ENCODE data around the gene MAL.
"Not testable (repeated sequence)": the region's sequence is repeated elsewhere in the genome, so short reads cannot be mapped to it uniquely, and the experiment has no call there.

MAL gene

DNA sequence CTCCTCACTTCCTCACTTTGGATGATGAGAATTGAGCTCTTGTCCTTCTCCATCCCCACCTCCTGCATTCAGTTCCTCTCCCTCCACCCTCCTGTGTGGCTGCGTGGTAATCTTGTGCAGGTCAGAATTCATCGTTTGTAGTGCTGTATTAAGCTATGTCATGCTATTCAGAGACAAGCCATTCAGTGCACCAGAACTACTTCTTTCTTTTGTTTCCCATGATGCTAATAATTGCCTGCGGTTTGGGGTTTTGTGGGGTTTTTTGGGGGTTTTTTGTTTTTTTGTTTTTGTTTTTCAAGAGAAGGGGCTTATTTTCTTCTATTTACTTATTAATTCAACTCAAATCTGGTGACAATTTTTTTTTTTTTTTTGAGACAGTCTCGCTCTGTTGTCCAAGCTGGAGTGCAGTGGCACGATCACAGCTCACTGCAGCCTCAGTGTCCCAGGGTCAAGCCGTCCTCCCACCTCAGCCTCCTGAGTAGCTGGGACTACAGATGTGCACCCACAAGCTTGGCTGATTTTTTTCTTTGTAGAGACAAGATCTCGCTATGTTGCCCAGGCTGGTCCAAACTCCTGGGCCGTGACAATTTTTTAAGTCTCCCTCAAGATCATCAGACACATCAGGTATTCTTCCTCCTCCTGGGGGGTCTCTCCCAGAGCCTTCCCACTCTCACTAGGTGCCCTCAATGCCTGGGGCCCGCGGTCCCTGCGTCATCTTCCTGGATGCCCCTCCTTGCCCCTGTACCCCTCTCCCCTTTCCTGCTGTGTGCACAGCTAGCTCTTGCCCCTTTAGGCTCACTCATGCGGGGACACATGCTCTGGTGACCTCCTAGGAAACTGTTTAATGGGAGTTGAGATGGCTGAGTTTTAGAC, 37.8 kb downstream of the MAL start:
- DNase-seq: no peak

DNA sequence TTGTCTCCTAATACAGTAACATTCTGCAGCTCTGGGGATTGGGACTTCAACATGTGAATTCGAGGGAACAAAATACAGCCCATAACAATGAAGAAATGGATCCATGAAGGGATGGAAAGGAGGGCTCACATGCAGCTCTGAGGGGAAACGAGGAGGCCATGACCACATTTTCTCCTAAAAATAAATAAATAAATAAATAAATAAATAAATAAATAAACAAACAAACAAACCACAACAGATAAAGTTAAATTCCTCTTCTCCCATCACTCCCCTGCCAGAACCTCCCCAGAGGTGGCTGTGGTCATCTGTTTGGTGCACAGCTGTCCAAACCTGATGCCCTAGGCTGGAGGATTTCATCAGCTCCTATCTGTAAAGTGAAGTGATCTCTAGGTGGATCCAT, 42.7 kb downstream of the MAL start:
- no peak for DNase-seq

DNA sequence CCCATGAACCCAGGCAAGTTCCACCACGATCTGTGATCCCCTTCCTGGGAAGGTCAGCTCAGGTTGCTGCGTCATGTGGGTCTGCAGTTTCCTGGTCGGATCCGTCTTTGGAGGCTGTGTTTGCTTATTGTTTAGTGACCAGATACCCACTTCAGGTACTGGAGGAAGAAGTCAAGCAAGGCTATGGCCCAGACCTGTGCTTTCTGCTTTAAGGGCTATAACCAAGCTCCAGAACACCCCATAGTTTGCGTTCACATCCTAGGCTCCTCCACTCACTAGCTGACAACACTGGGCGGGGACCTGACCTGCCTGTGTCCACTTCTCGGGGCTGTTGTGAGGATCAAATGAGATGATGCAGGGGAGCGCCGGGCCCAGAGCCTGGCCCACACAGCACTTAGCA, 44.0 kb downstream of the MAL start:
- DNase-seq: no peak

DNA sequence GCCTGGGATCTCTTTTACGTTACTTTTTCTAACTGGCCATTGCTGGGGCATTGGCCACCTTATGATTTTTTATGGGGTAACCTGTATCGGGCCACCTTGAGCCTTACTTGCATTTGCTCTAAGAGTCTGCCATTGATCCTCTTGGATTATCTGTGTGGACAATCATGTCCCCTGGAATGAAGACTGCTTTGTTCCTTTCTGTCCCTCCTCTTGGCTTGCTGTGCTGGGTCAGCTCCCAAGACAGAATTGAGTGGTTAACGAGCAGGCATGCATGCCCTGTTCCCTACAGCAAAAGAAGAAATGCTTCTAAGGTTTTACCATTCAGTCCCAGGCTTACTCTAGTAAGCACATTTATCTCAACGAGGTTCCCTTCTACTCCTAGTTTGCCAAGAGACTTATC, 46.3 kb downstream of the MAL start:
- peak; percentile 28 to 53 for DNase-seq

DNA sequence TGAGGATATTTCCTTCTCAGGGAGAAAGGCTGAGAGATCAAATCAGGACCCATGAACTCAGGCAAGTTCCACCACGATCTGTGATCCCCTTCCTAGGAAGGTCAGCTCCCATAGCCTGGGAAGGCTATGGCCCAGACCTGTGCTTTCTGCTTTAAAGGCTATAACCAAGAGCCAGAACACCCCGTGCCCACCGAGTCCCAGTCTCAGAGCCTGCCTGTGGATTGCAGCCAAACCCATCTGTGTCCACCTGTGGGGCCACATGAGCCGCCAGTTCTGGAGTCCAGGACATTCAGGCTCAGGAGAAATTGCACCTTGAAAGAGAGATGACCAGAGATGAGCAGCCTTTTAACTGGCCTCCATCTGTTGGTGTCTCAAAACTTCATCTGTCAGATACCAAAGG, 46.9 kb downstream of the MAL start:
- no peak for DNase-seq

DNA sequence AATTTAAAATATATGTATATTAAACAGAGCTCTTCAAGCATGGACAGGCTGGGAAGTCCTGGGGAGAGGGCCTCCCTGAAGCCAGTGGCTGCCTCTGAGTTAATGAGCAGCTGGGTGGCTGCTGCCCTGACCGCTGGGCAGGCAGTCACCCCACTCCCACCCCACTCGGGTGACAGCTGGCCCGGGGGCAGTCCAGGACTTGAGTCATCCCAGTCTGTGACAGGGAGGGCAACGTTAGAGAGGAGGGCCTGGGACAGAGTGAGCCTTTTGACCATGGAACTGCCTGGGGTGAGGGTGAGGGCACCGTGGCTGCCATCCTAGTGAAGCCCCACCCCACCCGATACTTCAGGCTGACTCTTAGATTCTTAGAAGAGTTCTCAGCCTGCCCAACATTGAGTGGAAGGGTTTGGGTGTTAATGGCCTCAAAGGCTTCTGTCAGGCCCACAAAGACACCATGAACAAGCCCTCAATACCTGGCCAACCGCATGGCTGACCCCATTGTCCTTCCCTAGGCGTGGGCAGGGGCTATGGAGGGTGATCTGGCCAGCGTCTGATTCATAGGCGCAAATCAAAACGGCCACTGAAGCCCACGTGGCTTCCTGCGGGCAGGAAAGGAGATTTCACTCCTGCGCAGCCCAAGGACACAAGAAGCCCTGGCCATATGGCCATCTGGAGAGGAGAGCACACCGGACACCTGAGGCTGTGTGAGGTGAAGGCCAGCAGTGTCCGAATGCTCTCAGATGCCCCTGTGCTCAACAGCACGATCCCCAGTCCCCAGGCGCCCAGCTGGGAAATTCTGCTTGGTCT, 48.6 kb downstream of the MAL start:
- DNase-seq: peak; percentile 82 to 84

DNA sequence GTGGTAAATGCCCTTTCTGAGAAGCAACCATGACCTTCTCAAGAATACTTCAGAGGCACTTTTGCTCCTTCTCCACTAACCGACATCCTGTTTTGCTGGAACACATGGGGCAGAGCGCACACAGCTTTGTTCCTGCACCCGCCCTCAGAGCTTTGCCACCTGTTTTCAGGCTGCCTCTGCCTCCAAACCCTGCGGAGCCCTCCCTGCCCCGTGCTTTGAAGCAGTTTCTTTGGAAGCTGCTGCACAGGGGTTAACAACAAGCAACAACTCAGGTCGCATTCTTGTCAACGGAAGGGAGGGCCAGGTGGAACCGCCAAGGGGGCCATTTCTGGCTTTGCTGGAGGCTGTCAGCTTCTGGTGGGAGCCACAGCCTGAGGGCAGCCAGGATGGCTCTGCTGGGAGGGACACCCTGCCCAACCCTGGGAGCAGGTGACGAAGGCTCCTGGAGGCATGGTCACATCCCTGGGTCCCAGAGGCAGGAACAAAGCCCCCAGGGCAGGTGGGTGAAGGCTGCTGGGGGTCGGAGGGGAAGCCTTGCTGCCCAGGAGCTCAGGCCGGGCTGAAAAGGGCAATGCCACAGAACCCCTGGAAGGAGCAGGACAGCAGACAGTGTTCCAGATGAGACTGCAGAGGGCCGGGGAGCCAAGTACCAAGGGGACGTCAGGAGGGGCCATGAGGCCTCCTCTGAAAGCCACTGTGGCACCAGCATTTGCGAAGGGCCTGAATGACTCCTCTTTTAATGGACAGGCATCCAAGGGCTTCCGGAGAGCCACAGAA, 49.3 kb downstream of the MAL start:
- no peak for DNase-seq

DNA sequence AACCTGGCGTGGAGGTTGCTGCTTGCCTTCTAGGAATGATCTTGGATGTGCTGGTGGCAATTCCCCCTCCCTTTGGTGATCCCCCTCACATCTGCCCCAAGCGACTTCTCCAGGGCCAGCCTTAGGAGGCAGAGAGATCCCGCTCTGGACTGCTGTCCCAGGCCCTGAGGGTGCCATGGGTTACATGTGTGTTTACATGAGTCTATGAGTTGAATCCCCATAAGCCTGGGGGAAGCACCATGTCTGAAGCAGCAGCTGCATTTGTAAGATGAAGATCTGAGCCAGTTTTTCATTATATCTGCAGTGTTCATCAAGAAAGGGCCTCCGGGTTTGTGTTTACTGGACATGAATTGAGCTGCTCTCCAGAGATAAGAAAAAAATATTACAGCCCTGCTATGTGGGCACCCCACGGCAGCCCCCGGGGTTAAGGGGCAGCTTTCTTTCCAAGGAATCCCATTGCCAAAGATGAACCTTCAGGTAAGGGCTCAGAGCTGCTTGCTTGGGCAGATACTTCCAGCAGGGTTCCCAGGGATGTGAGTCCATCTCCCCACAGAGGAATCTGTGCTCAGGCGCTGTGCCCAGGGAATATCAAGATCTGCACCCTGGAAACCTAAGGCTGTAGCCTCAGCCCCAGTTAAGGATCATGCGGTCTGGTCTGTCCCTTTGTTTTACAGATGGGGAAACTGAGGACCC, 50.1 kb downstream of the MAL start:
- DNase-seq: no peak

DNA sequence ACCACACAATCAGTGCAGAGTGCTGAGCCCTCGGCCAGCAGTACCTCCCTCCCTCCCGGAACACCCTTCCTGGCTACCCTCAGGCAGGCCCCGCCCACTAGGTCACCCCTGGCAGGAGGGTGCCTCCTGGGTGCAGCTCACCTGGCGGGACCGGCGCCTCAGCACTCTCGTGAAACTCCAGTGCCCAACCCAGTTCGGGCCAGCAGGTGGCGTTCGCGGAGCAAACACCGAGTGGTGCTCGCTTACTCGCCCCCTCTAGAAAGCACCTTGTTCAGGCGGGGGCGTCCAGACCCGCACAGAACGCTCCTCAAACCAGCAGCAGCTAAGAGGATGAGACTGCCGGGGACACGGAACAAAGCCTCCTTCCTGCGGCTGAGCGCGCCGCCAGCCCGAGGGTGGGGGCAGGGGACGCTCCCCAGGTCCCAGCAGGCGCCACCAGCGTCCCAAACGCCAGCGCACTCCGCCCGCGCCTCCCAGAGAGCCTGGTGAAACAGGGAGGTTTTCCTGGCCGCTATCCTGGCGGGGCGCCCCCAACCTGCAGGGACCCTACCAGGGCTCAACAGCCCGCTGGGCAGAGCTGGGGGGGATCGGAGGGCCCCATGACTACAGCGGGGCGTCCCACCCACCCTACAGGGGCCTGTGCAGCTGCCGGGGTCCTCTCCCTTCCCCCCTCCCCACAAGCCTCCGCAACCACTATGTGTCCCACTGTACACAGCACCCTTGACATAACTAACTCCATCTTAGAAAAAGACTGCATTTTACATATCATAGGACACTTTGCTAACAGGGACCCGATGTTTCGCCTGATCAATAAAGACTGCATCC, 51.4 kb downstream of the MAL start:
- DNase-seq: peak; percentile 36 to 71

DNA sequence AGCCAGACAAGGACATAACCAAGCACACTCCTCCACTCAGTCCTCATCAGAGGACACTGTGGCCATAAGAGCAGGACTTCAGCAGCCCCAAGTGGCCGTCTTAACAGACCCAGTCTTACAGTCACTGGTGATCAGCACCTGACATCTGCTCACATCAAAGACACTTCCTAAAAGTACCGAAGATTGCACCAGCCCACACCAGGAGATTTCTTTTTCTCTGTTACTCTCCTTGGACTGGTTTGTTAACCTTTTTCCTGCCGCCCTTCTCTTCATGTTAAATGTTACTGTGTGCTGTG, 52.0 kb downstream of the MAL start:
- DNase-seq: peak; percentile 39 to 54

DNA sequence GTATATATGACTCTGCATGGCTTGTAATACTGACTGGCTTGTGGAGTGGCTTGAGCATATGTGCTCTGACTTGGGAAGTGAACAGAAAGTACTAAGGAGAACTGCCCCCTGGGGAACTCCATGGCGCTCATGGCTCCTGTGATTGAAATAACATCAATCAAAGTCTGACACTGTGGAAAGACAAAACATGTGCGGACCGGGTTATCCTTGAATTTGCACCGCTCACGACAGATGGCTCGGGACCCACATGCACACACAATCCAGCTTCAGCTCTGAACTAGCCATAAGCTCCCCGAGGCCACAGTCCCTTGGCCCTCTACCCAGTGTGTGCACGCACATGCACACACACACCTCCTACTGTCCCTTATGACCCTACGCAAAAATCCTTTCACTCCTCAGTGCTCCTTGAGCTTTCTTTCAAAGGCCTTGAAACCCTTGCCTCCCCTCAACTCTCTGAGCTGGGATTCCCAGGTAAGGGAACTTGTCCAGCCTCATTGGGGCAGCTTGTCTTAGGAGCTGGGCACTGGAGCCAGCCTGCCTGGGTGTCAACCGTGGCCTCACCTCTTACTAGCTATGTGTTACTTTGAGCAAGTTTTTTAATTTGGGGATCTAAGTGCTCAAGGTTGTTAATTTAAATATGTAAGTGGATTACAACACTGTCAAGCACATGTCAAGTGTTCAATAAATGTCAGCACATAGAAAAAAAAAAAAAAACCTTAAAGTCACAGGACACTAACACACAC, 52.5 kb downstream of the MAL start:
- DNase-seq: no peak

DNA sequence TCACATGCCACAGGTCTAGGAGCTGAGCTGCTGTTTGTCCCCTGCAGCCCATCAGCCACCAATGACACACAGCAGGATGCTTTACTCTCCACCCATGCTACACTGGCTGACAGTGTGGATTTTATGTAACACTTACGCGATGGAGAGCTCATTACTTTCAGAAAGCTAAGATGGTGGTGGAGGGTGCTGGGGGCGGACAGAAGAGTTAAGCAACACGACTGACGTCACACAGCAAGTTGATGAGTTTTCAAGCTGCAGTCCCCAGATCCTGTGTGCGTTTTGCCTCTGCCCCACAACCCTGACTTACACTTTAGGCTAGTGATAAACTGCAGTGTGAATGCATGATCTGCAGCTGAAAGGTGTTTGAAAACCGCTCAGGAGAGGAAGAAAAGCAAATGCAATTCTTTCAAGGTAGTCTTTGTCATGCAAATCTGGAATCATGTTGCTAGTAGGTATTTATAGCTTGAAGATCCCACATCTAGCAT, 53.7 kb downstream of the MAL start:
- no peak for DNase-seq

DNA sequence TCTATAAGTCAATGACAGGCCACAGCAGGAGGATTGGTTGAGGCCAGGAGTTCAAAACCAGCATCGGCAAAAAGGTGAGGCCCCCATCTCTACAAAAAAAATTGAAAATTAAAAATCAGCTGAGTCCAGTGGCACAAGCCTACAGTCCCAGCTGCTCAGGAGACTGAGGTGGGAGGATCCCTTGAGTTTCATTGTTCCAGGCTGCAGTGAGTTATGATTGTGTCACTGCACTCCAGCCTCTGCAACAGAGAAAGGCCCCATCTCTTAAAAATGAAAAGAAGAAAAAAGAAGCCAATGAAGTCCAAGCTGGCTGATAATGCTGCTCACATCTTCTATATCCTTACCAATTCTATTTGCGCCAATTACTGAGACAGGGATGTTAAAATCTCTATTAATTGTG, 57.0 kb downstream of the MAL start:
- DNase-seq: no peak

DNA sequence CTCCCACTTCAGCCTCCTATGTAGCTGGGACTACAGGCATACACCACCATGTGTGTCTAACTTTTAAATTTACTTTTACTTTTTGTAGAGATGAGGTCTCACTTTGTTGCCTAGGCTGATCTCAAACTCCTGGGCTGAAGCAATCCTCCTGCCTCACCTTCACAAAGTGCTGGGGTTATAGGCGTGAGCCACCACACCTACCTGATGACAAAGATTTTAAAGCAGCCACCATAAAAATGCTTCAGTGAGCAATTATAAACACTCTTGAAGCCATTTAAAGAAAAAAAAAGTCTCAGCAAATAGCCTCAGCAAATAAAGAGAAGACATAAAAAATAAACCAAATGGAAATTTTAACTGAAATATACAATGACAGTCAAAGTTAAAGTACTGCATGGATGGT, 60.5 kb downstream of the MAL start:
- no peak for DNase-seq

DNA sequence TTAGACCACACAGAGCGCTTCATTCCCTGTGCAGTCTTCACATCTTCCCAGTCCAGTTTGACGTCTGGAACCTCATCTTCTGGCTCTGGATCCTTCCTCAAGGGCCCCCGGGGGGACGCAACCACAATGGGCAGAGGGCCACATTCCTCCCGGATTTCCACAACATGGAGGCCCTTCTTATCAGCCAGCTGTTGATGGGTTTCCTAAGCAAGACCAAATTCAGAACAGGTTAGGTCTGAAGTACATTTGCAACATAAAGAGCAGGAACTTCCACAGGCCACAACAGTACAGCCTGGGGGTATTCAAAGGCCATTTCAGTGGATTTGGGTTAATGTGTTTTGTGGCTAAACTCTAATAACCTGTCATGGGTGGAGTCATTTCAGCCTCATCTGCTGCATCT, 61.9 kb downstream of the MAL start:
- no peak for DNase-seq

DNA sequence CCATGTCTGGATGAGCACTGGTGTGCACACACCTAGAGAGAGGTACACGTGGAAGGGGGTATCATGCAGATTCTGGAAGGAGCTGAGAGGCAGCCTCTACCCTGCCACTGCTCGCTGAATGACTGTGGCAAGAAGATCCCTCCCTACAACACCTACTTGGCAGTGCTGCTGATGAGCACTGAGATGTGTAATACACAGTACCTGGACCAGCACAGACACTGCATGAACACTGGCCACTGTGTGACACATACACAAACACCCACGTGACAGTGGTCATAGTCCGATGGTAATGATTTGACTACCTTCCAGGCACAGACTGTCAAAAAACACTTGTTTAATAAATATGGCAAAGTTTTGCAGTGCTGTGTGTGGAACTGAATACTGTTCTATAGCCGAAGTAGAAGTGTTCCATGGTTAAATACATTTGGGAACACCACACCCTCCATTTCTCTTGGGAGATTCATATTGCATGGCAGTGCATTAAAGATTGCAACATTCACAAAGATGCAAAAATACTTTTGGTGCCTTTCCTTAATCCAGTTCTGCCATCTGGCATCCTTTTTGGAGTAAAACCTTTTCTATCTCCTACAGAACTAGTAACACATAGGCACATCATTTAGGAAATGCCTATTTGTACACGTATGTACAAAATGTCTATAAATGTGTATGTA, 66.5 kb downstream of the MAL start:
- no peak for DNase-seq

DNA sequence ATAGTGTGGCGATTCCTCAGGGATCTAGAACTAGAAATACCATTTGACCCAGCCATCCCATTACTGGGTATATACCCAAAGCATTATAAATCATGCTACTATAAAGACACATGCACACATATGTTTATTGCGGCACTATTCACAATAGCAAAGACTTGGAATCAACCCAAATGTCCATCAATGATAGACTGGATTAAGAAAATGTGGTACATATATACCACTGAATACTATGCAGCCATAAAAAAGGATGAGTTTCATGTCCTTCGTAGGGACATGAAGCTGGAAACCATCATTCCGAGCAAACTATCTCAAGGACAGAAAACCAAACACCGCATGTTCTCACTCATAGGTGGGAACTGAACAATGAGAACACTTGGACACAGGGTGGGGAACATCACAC, 72.8 kb downstream of the MAL start:
- DNase-seq: not testable (repeated sequence)

DNA sequence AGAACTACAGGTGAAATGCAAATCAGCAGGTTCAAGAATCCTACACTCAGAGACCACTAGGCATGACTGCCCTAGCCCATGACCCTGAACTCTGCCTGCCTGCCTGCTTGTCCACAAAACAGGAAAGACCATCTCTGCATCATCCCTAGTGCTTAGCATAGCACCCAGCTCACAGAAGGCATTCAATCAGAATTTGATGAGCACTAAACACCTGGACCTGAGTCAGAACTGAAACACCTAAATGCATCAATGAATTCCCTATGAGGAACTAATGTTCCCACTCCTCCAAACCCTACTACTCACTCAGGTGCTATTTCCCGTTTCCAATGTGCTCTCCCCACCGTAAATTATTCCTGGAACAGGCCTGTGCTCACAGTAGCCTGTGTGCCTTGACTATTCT, 74.4 kb downstream of the MAL start:
- no peak for DNase-seq
